Measurements from ENCODE around the gene KIAA0232. TPM values are rescaled to one million over a fixed set of nuclear protein-coding genes. Genes with fewer than 3 reads are reported as not detected.

Gene KIAA0232
- total and polyA plus RNA-seq, 9 of the 15 experiments (the other 6 are each of a cell fraction or from before 2014, with no cell fraction given), result 3.5 to 17.4 (median 13.0) TPM

DNA sequence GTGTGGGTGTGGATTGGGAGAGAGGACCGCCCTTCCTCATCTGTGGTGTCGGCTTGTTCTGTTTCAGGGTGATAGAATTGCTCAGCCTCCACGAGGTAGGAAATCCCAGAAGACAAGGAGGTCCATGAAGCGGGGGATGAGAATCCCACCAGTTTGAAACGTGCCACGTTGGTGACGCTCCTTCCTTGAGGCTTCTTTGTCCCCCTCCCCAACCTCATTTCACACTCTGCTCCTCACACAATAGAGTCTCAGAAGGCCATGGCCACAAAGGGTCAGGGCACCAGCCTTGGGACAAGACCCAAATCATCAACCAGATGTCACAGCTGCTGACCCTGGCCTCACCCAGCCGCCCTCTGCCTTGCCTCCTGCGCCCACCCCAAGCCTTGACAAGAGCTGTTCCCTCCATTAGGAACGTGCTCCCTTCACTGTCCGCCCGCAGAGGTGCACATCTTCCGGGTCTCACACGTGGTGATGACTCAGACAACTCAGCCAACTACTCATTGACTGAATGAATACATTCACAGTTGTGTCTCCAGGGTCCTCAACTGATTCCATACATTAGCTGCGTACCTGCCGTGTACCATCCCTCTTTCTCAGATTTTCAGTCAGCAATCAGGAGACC, 48.3 kb upstream of the KIAA0232 start (continued):
- TF ChIP-seq, protein P1, sequence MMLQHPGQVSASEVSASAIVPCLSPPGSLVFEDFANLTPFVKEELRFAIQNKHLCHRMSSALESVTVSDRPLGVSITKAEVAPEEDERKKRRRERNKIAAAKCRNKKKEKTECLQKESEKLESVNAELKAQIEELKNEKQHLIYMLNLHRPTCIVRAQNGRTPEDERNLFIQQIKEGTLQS (IDR thresholded peaks at IDR 0.05), result peak; percentile 89
- TF ChIP-seq, protein P1 (CRISPR knock-in tag; conservative IDR thresholded peaks at IDR 0.05), result no peak
- TF ChIP-seq, protein P2, sequence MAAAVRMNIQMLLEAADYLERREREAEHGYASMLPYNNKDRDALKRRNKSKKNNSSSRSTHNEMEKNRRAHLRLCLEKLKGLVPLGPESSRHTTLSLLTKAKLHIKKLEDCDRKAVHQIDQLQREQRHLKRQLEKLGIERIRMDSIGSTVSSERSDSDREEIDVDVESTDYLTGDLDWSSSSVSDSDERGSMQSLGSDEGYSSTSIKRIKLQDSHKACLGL (CRISPR knock-in tag; IDR thresholded peaks at IDR 0.05; ENCODE audit: borderline replicate concordance, poor library complexity, severe bottlenecking), result no peak
- no peak for TF ChIP-seq ZNF699 (CRISPR knock-in tag; IDR thresholded peaks at IDR 0.05; ENCODE audit: insufficient replicate concordance)
- TF ChIP-seq CHD2 (IDR thresholded peaks at IDR 0.05; ENCODE audit: low read depth, low read length), result no peak
- TF ChIP-seq SMAD4 (CRISPR knock-in tag; conservative IDR thresholded peaks at IDR 0.05), result peak; percentile 79
- TF ChIP-seq ILK (tag; IDR thresholded peaks at IDR 0.05; ENCODE audit: borderline replicate concordance, low read depth), result 0 out of 2 replicates have a peak, but pooled peaks have one; percentile 3
- TF ChIP-seq KDM2B (CRISPR knock-in tag; IDR thresholded peaks at IDR 0.05), result no peak
- TF ChIP-seq CBX5 (IDR thresholded peaks at IDR 0.05; ENCODE audit: borderline replicate concordance, low read depth), result no peak
- no peak for TF ChIP-seq MCM7 (IDR thresholded peaks at IDR 0.05)
- no peak for TF ChIP-seq NR4A1 (CRISPR knock-in tag; IDR thresholded peaks at IDR 0.05)
- TF ChIP-seq NR4A1 (tag; IDR thresholded peaks at IDR 0.05), result peak; percentile 85
- no peak for TF ChIP-seq NONO (IDR thresholded peaks at IDR 0.05; ENCODE audit: low read depth in 2 of 2, low read length in 1 of 2)
- no peak for TF ChIP-seq ZKSCAN8 (CRISPR knock-in tag; IDR thresholded peaks at IDR 0.05)
- no peak for TF ChIP-seq GTF3C2 (IDR thresholded peaks at IDR 0.05; ENCODE audit: borderline replicate concordance, extremely low read depth, insufficient read length)
- no peak for TF ChIP-seq ZNF146 (CRISPR knock-in tag; IDR thresholded peaks at IDR 0.05; ENCODE audit: unreplicated experiment)
- no peak for TF ChIP-seq ZNF165 (CRISPR knock-in tag; IDR thresholded peaks at IDR 0.05; ENCODE audit: borderline replicate concordance)
- TF ChIP-seq ETV5 (CRISPR knock-in tag; IDR thresholded peaks at IDR 0.05; ENCODE audit: low read depth), result peak; percentile 44; the same call in 1 of the 2 replicates
- no peak for TF ChIP-seq SPI1 (IDR thresholded peaks at IDR 0.05; ENCODE audit: borderline replicate concordance, low read depth, low read length)
- TF ChIP-seq, protein P3, sequence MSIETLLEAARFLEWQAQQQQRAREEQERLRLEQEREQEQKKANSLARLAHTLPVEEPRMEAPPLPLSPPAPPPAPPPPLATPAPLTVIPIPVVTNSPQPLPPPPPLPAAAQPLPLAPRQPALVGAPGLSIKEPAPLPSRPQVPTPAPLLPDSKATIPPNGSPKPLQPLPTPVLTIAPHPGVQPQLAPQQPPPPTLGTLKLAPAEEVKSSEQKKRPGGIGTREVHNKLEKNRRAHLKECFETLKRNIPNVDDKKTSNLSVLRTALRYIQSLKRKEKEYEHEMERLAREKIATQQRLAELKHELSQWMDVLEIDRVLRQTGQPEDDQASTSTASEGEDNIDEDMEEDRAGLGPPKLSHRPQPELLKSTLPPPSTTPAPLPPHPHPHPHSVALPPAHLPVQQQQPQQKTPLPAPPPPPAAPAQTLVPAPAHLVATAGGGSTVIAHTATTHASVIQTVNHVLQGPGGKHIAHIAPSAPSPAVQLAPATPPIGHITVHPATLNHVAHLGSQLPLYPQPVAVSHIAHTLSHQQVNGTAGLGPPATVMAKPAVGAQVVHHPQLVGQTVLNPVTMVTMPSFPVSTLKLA (conservative IDR thresholded peaks at IDR 0.05), result peak; percentile 34 to 73; a peak in 2 of 4 replicates
- TF ChIP-seq CAMTA2 (CRISPR knock-in tag; conservative IDR thresholded peaks at IDR 0.05), result no peak
- TF ChIP-seq MEIS2 (IDR thresholded peaks at IDR 0.05; ENCODE audit: partially characterized antibody), result no peak
- no peak for TF ChIP-seq POLR2G (IDR thresholded peaks at IDR 0.05; ENCODE audit: low read depth, low read length)

Data from K562 (cell line).